ENCODE data around the gene IQGAP3.

Gene IQGAP3

GRCh38 chr1:156534424-156535060 lies 37.8 kb downstream of the IQGAP3 start:
- no peak overlapping the region for H3K4me3 ChIP-seq (ENCODE audit: low read length)
- no peak for DNase-seq (ENCODE audit: low read depth)
- TF ChIP-seq, protein P1, sequence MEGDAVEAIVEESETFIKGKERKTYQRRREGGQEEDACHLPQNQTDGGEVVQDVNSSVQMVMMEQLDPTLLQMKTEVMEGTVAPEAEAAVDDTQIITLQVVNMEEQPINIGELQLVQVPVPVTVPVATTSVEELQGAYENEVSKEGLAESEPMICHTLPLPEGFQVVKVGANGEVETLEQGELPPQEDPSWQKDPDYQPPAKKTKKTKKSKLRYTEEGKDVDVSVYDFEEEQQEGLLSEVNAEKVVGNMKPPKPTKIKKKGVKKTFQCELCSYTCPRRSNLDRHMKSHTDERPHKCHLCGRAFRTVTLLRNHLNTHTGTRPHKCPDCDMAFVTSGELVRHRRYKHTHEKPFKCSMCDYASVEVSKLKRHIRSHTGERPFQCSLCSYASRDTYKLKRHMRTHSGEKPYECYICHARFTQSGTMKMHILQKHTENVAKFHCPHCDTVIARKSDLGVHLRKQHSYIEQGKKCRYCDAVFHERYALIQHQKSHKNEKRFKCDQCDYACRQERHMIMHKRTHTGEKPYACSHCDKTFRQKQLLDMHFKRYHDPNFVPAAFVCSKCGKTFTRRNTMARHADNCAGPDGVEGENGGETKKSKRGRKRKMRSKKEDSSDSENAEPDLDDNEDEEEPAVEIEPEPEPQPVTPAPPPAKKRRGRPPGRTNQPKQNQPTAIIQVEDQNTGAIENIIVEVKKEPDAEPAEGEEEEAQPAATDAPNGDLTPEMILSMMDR (IDR thresholded peaks at IDR 0.05; ENCODE audit: insufficient read depth, low read depth, low read length, missing control alignments) = no peak

GRCh38 chr1:156533568-156534220 lies 38.7 kb downstream of the IQGAP3 start:
- no peak for DNase-seq (ENCODE audit: low read depth)
- H3K4me3 ChIP-seq (ENCODE audit: low read length) = no peak overlapping the region
- TF ChIP-seq, protein P1 (IDR thresholded peaks at IDR 0.05; ENCODE audit: insufficient read depth, low read depth, low read length, missing control alignments) = no peak

GRCh38 chr1:156532374-156532773 lies 40.0 kb downstream of the IQGAP3 start:
- H3K4me3 ChIP-seq (ENCODE audit: low read length) = no peak overlapping the region
- DNase-seq (ENCODE audit: low read depth) = no peak
- TF ChIP-seq, protein P1 (IDR thresholded peaks at IDR 0.05; ENCODE audit: insufficient read depth, low read depth, low read length, missing control alignments) = no peak

GRCh38 chr1:156530006-156530405 lies 42.4 kb downstream of the IQGAP3 start:
- no peak overlapping the region for H3K4me3 ChIP-seq (ENCODE audit: low read length)
- TF ChIP-seq, protein P1 (IDR thresholded peaks at IDR 0.05; ENCODE audit: insufficient read depth, low read depth, low read length, missing control alignments) = no peak
- DNase-seq (ENCODE audit: low read depth) = no peak

DNA sequence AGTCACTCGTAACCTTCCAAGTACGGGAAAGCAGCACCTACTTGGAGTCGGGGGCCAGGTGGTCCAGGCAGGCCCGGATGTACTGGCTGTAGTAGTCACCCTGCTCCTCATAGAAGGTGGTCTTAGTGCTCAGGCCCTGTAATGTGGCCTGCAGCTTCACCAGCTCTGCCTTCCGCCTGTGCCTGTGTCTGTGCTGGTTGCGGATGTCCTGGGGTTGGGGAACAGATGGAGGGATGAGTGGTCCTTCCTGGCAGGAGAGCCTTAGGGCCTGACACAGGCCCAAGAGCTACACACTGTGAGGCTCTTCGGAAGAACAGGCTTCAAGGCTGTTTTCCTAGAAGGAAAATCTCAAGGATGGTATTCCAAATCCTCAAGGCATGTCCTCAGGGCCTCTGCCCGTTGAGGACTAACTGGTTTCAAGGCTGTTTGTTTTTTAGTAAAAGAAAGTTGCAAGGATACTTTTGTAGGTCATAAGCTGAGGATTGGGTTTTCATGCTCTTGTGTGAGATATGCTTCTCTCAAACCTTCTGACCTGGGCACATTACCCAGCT lies 43.4 kb downstream of the IQGAP3 start:
- H3K4me3 ChIP-seq (ENCODE audit: low read length) = no peak overlapping the region
- no peak for DNase-seq (ENCODE audit: low read depth)
- TF ChIP-seq, protein P1 (IDR thresholded peaks at IDR 0.05; ENCODE audit: insufficient read depth, low read depth, low read length, missing control alignments) = no peak

DNA sequence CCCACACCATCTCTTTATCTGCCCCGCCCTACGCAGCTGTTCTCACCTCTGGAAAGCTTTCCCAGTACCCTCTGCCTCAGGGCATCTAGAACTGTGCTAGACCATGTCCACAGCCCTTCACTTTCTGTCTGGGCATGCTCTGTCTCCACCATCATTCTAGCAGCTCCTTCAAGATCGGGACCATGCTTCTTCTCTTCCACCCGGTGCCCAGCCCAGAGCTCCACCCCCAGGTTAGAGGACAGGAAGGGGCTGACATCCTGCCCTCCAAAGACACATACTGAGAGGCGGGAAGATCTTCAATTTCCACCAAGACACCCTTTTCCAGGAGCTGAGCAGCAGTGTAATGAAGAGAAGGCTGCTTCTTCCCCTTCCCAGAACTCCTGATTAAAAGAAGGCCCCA lies 44.1 kb downstream of the IQGAP3 start:
- DNase-seq (ENCODE audit: low read depth) = no peak
- TF ChIP-seq, protein P1 (IDR thresholded peaks at IDR 0.05; ENCODE audit: insufficient read depth, low read depth, low read length, missing control alignments) = no peak
- no peak overlapping the region for H3K4me3 ChIP-seq (ENCODE audit: low read length)
